ENCODE results near the gene PGC. TPM values are rescaled to one million over a fixed set of nuclear protein-coding genes. Genes with fewer than 3 reads are reported as not detected.

The PGC gene
- total RNA-seq, 4 donors from 2014 or later, result not detected

- peak; percentile 95 to 98 (median 98) for DNase-seq
- Histone ChIP-seq H3K27me3 (no peaks in the 10 kb centered on the region), H3K4me1 (peaks cover 0 to 26% (median 9%) of the 10 kb centered on the region in 4 donors), H3K27ac (peak within 1 kb of the TSS; percentile 94 to 99 (median 98)), H3K9me3 (no peaks in the 10 kb centered on the region), H3K4me3 (peak within 1 kb of the TSS; percentile 74 to 98 (median 90)), H3K36me3 (no peaks in the 10 kb centered on the region)
- TF ChIP-seq POLR2A (IDR thresholded peaks at IDR 0.05) (peak; percentile 40 to 82), CTCF (IDR thresholded peaks at IDR 0.05) (peak; percentile 88 to 99 (median 98))
Measured at GRCh38 chr6:41735427-41736185, 11.6 kb downstream of the PGC start, which contains the start of gene TFEB. TFEB (minus strand) TSS chr6:41735608; CDS start chr6:41691213, 44,395 bp downstream.

- H3K36me3 ChIP-seq, result no peaks in the 10 kb centered on the region
- peaks cover 0 to 26% (median 9%) of the 10 kb centered on the region in 4 donors for H3K4me1 ChIP-seq
- H3K27me3 ChIP-seq, result no peaks in the 10 kb centered on the region
- TF ChIP-seq CTCF (IDR thresholded peaks at IDR 0.05) (no peak), POLR2A (IDR thresholded peaks at IDR 0.05) (no peak)
- no peaks in the 10 kb centered on the region for H3K9me3 ChIP-seq
- H3K4me3 ChIP-seq, result peak overlapping the region; percentile 74 to 98 (median 90)
- DNase-seq, result peak; percentile 85 to 94 (median 86)
- peak overlapping the region; percentile 94 to 99 (median 98) for H3K27ac ChIP-seq
Measured at GRCh38 chr6:41734666-41735426, 12.4 kb downstream of the PGC start.

GRCh38 chr6:41733707-41734665 lies 13.2 kb downstream of the PGC start:
- TF ChIP-seq POLR2A (IDR thresholded peaks at IDR 0.05), result peak in 1 of 2 donors; percentile 21
- peak in 2 of 6 experiments; percentile 14 for TF ChIP-seq CTCF (IDR thresholded peaks at IDR 0.05)
- no peaks in the 10 kb centered on the region for H3K27me3 ChIP-seq
- H3K27ac ChIP-seq, result peak overlapping the region; percentile 94 to 99 (median 98)
- peak overlapping the region; percentile 74 to 98 (median 90) for H3K4me3 ChIP-seq
- H3K4me1 ChIP-seq, result peaks cover 3 to 33% (median 9%) of the 10 kb centered on the region in 4 donors
- no peaks in the 10 kb centered on the region for H3K9me3 ChIP-seq
- no peaks in the 10 kb centered on the region for H3K36me3 ChIP-seq
- DNase-seq, result peak; percentile 81 to 91 (median 87)

DNA sequence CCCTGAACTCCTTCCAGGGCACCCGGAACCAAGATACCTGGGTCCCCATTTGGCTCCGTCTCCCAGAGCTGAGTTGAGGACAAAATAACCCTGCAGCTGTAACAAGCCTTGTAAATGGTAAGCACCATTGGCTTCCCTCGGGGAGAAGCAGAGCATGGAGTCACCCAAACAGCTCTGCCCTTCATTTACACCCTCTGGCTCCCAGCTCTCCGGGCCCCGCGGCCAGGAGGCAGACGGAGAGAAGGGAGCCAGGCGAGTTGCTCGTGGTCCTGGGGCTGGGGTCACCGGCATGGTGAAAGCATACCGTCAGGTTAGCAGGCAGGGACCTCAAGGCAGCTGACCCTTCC lies 13.9 kb downstream of the PGC start:
- H3K4me1 ChIP-seq, result peaks cover 4 to 40% (median 9%) of the 10 kb centered on the region in 4 donors
- H3K36me3 ChIP-seq, result no peaks in the 10 kb centered on the region
- no peaks in the 10 kb centered on the region for H3K9me3 ChIP-seq
- H3K4me3 ChIP-seq, result peak overlapping the region; percentile 74 to 98 (median 90)
- H3K27me3 ChIP-seq, result no peaks in the 10 kb centered on the region
- no peak for DNase-seq
- no peak for TF ChIP-seq CTCF (IDR thresholded peaks at IDR 0.05)
- no peak for TF ChIP-seq POLR2A (IDR thresholded peaks at IDR 0.05)
- H3K27ac ChIP-seq, result peak overlapping the region; percentile 94 to 99 (median 98)

All from Peyer's patch (tissue), 4 donors.